SK-N-SH (cell line): ENCODE data around the gene MYL2. TPM values are rescaled to one million over a fixed set of nuclear protein-coding genes. Genes with fewer than 3 reads are reported as not detected.
A peak's percentile ranks its signal among the peaks of the same experiment; 100 is the strongest.
"Not testable (repeated sequence)": the region's sequence is repeated elsewhere in the genome, so short reads cannot be mapped to it uniquely, and the experiment has no call there.

ENCODE experiments used
- CTCF ChIA-PET: fragments of 300-600, 350-600 bp; formaldehyde crosslinking; extraction: SDS; loops from one replicate; lab custom pipeline; 2021; lab: Yijun Ruan, JAX
- POLR2A ChIA-PET: fragments of 350-600 bp; sonication (Branson Sonifier 250); formaldehyde crosslinking; extraction: SDS; loops from one replicate; lab custom pipeline; 2020; ENCODE audit warnings: antibody characterized with exemption, inconsistent platforms; lab: Yijun Ruan, JAX
- DNase-seq: peaks from one replicate; pipeline ENCODE4 v3.0.0; 2012
- H2AFZ ChIP-seq: fragments of 200-600 bp; sonication (generic); 2 replicates; pipeline ENCODE4 v1.8.1; 2016; ENCODE audit warnings: antibody characterized with exemption, mild to moderate bottlenecking, low read depth
- H3F3A ChIP-seq: fragments of 200-600 bp; sonication (generic); replicated peaks from 2 replicates; pipeline ENCODE3; 2016; ENCODE audit warnings: antibody characterized with exemption, mild to moderate bottlenecking; ENCODE audit not compliant: insufficient read depth
- H3K27ac ChIP-seq, 2 experiments: fragments of 200-500 bp in 1 of 2; fragments of 200-600 bp in 1 of 2; sonication (Bioruptor generic) in 1 of 2; sonication (generic), shearing (Covaris generic) in 1 of 2; 2 replicates each; pipeline versions ENCODE4 v1.5.1 to v1.6.1; 2014 to 2016; ENCODE audit warnings: low read depth in 2 of 2, inconsistent platforms in 1 of 2, low read length in 1 of 2, mild to moderate bottlenecking in 1 of 2, mixed read lengths in 1 of 2
- H3K27me3 ChIP-seq: fragments of 200-600 bp; sonication (generic), shearing (Covaris generic); 2 replicates; pipeline ENCODE4 v1.6.1; 2016; ENCODE audit warnings: mixed run types; ENCODE audit not compliant: insufficient read depth
- H3K36me3 ChIP-seq, 2 experiments: fragments of 200-500 bp in 1 of 2; fragments of 200-600 bp in 1 of 2; sonication (Bioruptor generic) in 1 of 2; sonication (generic) in 1 of 2; replicated peaks in 1 of 2; 2 replicates each; pipeline versions ENCODE3 to v1.5.1; 2014 to 2016; ENCODE audit warnings: low read length in 1 of 2, mild to moderate bottlenecking in 1 of 2; ENCODE audit not compliant: insufficient read depth in 2 of 2, control insufficient read depth in 1 of 2
- H3K4me1 ChIP-seq, 2 experiments: fragments of 200-500 bp in 1 of 2; fragments of 200-600 bp in 1 of 2; sonication (Bioruptor generic) in 1 of 2; sonication (generic), shearing (Covaris generic) in 1 of 2; 2 replicates each; pipeline versions ENCODE4 v1.5.1 to v1.6.1; 2014 to 2016; ENCODE audit warnings: low read depth in 1 of 2, low read length in 1 of 2, mixed run types in 1 of 2; ENCODE audit not compliant: insufficient read depth in 2 of 2, control insufficient read depth in 1 of 2
- H3K4me2 ChIP-seq: fragments of 200-600 bp; sonication (generic), shearing (Covaris generic); 2 replicates; pipeline ENCODE4 v1.6.1; 2017; ENCODE audit warnings: mixed run types
- H3K4me3 ChIP-seq, 2 experiments: fragments of 200-500 bp in 1 of 2; fragments of 200-600 bp in 1 of 2; sonication (Bioruptor generic) in 1 of 2; sonication (generic), shearing (Covaris generic) in 1 of 2; 2 replicates each; pipeline versions ENCODE4 v1.5.1 to v1.8.1; 2014 to 2016; ENCODE audit warnings: low read depth in 2 of 2, inconsistent platforms in 1 of 2, low read length in 1 of 2, mild to moderate bottlenecking in 1 of 2, mixed read lengths in 1 of 2, moderate library complexity in 1 of 2
- H3K79me2 ChIP-seq: fragments of 200-600 bp; sonication (generic); 2 replicates; pipeline ENCODE4 v1.8.1; 2017; ENCODE audit warnings: mild to moderate bottlenecking; ENCODE audit not compliant: insufficient read depth
- H3K9ac ChIP-seq: fragments of 200-600 bp; sonication (generic); 2 replicates; pipeline ENCODE4 v1.6.1; 2017; ENCODE audit warnings: mixed run types
- H3K9me2 ChIP-seq: fragments of 200-600 bp; sonication (generic); 2 replicates; pipeline ENCODE4 v1.6.1; 2017; ENCODE audit warnings: mixed run types
- H3K9me3 ChIP-seq: fragments of 200-600 bp; sonication (generic); 2 replicates; pipeline ENCODE4 v1.6.1; 2017; ENCODE audit warnings: mixed run types, mild to moderate bottlenecking, moderate library complexity
- H4K20me1 ChIP-seq: fragments of 200-600 bp; sonication (generic); 2 replicates; pipeline ENCODE4 v1.6.1; 2017; ENCODE audit warnings: mild to moderate bottlenecking, mixed run types; ENCODE audit not compliant: insufficient read depth
- ELF1 ChIP-seq: IDR thresholded peaks from 2 replicates; pipeline ENCODE4 v1.4.0; 2012
- EP300 ChIP-seq, 2 experiments: IDR thresholded peaks; 2 replicates each; pipeline versions ENCODE4 v1.4.0 to v1.6.1; 2012; ENCODE audit warnings: borderline replicate concordance in 1 of 2, low read depth in 1 of 2, low read length in 1 of 2
- FOSL2 ChIP-seq: IDR thresholded peaks from 2 replicates; pipeline ENCODE4 v1.4.0; 2012; ENCODE audit warnings: low read depth, mild to moderate bottlenecking, moderate library complexity, borderline replicate concordance
- GABPA ChIP-seq: IDR thresholded peaks from 2 replicates; pipeline ENCODE4 v1.4.0; 2012; ENCODE audit warnings: low read depth, mild to moderate bottlenecking
- IRF3 ChIP-seq: fragments of 150-350 bp; IDR thresholded peaks from 2 replicates; pipeline ENCODE4 v1.6.1; 2016; ENCODE audit warnings: mild to moderate bottlenecking, low read depth, low read length
- MEF2A ChIP-seq: IDR thresholded peaks from 2 replicates; pipeline ENCODE4 v1.4.0; 2012; ENCODE audit warnings: low read depth, borderline replicate concordance
- NFIC ChIP-seq: IDR thresholded peaks from 2 replicates; pipeline ENCODE4 v1.4.0; 2012; ENCODE audit warnings: borderline replicate concordance
- POLR2AphosphoS5 ChIP-seq: IDR thresholded peaks from 2 replicates; pipeline ENCODE4 v1.6.1; 2012; ENCODE audit warnings: low read depth, low read length
- RCOR1 ChIP-seq: fragments of 150-350 bp; IDR thresholded peaks from 2 replicates; pipeline ENCODE4 v1.6.1; 2017; ENCODE audit warnings: antibody characterized with exemption, low read length
- RFX5 ChIP-seq: IDR thresholded peaks from 2 replicates; pipeline ENCODE4 v1.6.1; 2012; ENCODE audit warnings: mild to moderate bottlenecking, improper control_type of control experiment, low read length
- RXRA ChIP-seq: IDR thresholded peaks from 2 replicates; pipeline ENCODE4 v1.4.0; 2012; ENCODE audit warnings: low read depth, mild to moderate bottlenecking, borderline replicate concordance
- TAF1 ChIP-seq: IDR thresholded peaks from 2 replicates; pipeline ENCODE4 v1.6.1; 2012; ENCODE audit warnings: low read depth, mild to moderate bottlenecking, low read length, moderate library complexity, borderline replicate concordance
- TEAD4 ChIP-seq: IDR thresholded peaks from 2 replicates; pipeline ENCODE4 v1.4.0; 2012; ENCODE audit warnings: mild to moderate bottlenecking, borderline replicate concordance; ENCODE audit not compliant: insufficient read depth
- USF2 ChIP-seq: fragments of 150-350 bp; IDR thresholded peaks from 2 replicates; pipeline ENCODE4 v1.6.1; 2017; ENCODE audit warnings: antibody characterized with exemption, low read length, low read depth, borderline replicate concordance
- WGBS: methylation state at CpG from one replicate; pipeline ENCODE4 v1.1.6; 2017; ENCODE audit warnings: low lambda C conversion rate; 5-methylcytosine and 5-hydroxymethylcytosine counted together
- polyA plus RNA-seq, 3 experiments: library from polyadenylated mRNA; depleted of rRNA; stranded (reverse); fragments of >200 nt; gene quantifications; 2 replicates each; pipeline ENCODE4 v1.2.3, GENCODE V29; 2012
- TF ChIP-seq, protein P1 (sequence below): IDR thresholded peaks from 2 replicates; pipeline ENCODE4 v1.4.0; 2012; ENCODE audit warnings: low read depth, borderline replicate concordance
- TF ChIP-seq, protein P2 (sequence below): fragments of 200-600 bp; sonication (generic); IDR thresholded peaks from 2 replicates; pipeline ENCODE4 v1.6.1; 2017; ENCODE audit warnings: antibody characterized with exemption, mild to moderate bottlenecking, moderate library complexity

MYL2 gene
- polyA plus RNA-seq, 1 of the 3 experiments (the other 2 are of a cell fraction): not detected

DNA sequence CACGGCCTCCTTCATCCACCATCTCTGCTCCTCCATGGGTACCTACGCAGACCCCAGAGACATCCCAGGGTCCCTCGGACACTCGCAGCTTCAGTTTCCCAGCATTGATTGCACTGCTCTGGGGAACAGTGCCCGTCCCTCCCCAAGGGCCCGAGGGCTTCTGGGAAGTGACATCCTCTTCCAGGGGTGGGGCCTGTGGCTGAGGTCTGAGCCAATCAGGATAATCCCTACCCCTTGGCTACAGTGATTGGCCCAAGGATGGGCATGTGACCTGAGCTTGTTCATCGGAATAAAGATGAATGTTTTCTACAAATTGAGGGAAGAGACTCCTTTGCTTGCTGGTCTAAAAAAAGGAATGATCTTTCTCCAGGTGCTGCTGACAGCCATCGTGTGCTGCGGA lies 37.3 kb upstream of the MYL2 start:
- H3K27ac ChIP-seq: peak overlapping the region in 1 of 2 experiments; percentile 58; a peak in 1 of 4 replicates
- WGBS: 34% methylated on average over 9 of the region's 9 CpGs
- peak; percentile 30; the same call in 1 of the 2 replicates for TF ChIP-seq RFX5
- TF ChIP-seq MEF2A: no peak
- peak; percentile 64 for TF ChIP-seq USF2
- TF ChIP-seq, protein P1, sequence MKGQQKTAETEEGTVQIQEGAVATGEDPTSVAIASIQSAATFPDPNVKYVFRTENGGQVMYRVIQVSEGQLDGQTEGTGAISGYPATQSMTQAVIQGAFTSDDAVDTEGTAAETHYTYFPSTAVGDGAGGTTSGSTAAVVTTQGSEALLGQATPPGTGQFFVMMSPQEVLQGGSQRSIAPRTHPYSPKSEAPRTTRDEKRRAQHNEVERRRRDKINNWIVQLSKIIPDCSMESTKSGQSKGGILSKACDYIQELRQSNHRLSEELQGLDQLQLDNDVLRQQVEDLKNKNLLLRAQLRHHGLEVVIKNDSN: peak; percentile 90
- TF ChIP-seq TAF1: 0 out of 2 replicates have a peak, but pooled peaks have one; percentile 23
- TF ChIP-seq FOSL2: no peak
- TF ChIP-seq, protein P2, sequence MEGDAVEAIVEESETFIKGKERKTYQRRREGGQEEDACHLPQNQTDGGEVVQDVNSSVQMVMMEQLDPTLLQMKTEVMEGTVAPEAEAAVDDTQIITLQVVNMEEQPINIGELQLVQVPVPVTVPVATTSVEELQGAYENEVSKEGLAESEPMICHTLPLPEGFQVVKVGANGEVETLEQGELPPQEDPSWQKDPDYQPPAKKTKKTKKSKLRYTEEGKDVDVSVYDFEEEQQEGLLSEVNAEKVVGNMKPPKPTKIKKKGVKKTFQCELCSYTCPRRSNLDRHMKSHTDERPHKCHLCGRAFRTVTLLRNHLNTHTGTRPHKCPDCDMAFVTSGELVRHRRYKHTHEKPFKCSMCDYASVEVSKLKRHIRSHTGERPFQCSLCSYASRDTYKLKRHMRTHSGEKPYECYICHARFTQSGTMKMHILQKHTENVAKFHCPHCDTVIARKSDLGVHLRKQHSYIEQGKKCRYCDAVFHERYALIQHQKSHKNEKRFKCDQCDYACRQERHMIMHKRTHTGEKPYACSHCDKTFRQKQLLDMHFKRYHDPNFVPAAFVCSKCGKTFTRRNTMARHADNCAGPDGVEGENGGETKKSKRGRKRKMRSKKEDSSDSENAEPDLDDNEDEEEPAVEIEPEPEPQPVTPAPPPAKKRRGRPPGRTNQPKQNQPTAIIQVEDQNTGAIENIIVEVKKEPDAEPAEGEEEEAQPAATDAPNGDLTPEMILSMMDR: no peak
- no peak for TF ChIP-seq RXRA
- TF ChIP-seq POLR2AphosphoS5: peak; percentile 77
- no peak for TF ChIP-seq TEAD4
- TF ChIP-seq, all 33 proteins: peak for 5
- Histone ChIP-seq H3K9me2 (no peaks in the 10 kb centered on the region), H3K79me2 (no peaks in the 10 kb centered on the region), H2AFZ (peak overlapping the region; percentile 83; the same call in 1 of the 2 replicates), H3F3A (no peaks in the 10 kb centered on the region), H3K36me3 (no peaks in the 10 kb centered on the region), H3K4me2 (peak overlapping the region; percentile 52), H3K9ac (no peak overlapping the region; the same call in 1 of the 2 replicates), H3K4me1 (peaks cover 0 to 7% of the 10 kb centered on the region in 2 experiments; a peak in 1 of 4 replicates), H3K4me3 (peak overlapping the region; percentile 30 to 50), H4K20me1 (no peaks in the 10 kb centered on the region), H3K27me3 (no peaks in the 10 kb centered on the region), H3K9me3 (no peaks in the 10 kb centered on the region)
- ChIA-PET CTCF (interaction anchor here (0.6 to 1.7 kb wide), 2 partner anchors 60 to 67 kb away, joined by 3 to 4 read pairs; no protein-coding TSS in a partner anchor), POLR2A (interaction anchor here (0.7 to 0.9 kb wide), 2 partner anchors 10 to 346 kb away, joined by 3 read pairs; no protein-coding TSS in a partner anchor)
- DNase-seq: peak; percentile 87

- Histone ChIP-seq H3K36me3 (no peaks in the 10 kb centered on the region), H3K4me2 (peak overlapping the region; percentile 52), H4K20me1 (no peaks in the 10 kb centered on the region), H3F3A (no peaks in the 10 kb centered on the region), H3K79me2 (no peaks in the 10 kb centered on the region), H3K4me1 (peaks cover 0 to 7% of the 10 kb centered on the region in 2 experiments; a peak in 1 of 4 replicates), H3K9me3 (no peaks in the 10 kb centered on the region), H3K9me2 (no peaks in the 10 kb centered on the region), H3K27me3 (no peaks in the 10 kb centered on the region), H3K9ac (no peak overlapping the region; the same call in 1 of the 2 replicates), H2AFZ (peak overlapping the region; percentile 83; the same call in 1 of the 2 replicates), H3K4me3 (peak overlapping the region; percentile 30 to 50), H3K27ac (peak overlapping the region in 1 of 2 experiments; percentile 5; a peak in 1 of 4 replicates)
- 24% methylated on average over 7 of the region's 10 CpGs for WGBS
- DNase-seq: no peak
- TF ChIP-seq FOSL2: no peak
- TF ChIP-seq RCOR1: no peak
- no peak for TF ChIP-seq ELF1
- no peak for TF ChIP-seq TAF1
- no peak for TF ChIP-seq NFIC
- no peak for TF ChIP-seq GABPA
- no peak for TF ChIP-seq IRF3
- no peak for TF ChIP-seq EP300 (IDR thresholded peaks at IDR 0.05; ENCODE audit: borderline replicate concordance in 1 of 2, low read depth in 1 of 2, low read length in 1 of 2)
- ChIA-PET CTCF (interaction anchor here (0.6 kb wide), 1 partner anchor 60 kb away, joined by 3 read pairs; no protein-coding TSS in a partner anchor), POLR2A (interaction anchor here (0.7 to 0.9 kb wide), 2 partner anchors 11 to 346 kb away, joined by 3 read pairs; no protein-coding TSS in a partner anchor)
Observed at GRCh38 chr12:110957159-110957558, 36.8 kb upstream of the MYL2 start.

GRCh38 chr12:110950867-110951266 lies 30.5 kb upstream of the MYL2 start:
- POLR2A ChIA-PET, H2AFZ ChIP-seq, H3K79me2 ChIP-seq, H3K27me3 ChIP-seq, H3K27ac ChIP-seq, H3K4me2 ChIP-seq, H3K9me2 ChIP-seq, H3K4me3 ChIP-seq, DNase-seq, H3F3A ChIP-seq, H3K9me3 ChIP-seq, H3K4me1 ChIP-seq, H3K36me3 ChIP-seq, CTCF ChIA-PET, H4K20me1 ChIP-seq, H3K9ac ChIP-seq: not testable (repeated sequence)
- no CpG with 5 or more reads among the region's 31 CpGs for WGBS
